ENCODE data around the gene TIMM44.
"Not testable (repeated sequence)": the region's sequence is repeated elsewhere in the genome, so short reads cannot be mapped to it uniquely, and the experiment has no call there.

TIMM44 gene

DNA sequence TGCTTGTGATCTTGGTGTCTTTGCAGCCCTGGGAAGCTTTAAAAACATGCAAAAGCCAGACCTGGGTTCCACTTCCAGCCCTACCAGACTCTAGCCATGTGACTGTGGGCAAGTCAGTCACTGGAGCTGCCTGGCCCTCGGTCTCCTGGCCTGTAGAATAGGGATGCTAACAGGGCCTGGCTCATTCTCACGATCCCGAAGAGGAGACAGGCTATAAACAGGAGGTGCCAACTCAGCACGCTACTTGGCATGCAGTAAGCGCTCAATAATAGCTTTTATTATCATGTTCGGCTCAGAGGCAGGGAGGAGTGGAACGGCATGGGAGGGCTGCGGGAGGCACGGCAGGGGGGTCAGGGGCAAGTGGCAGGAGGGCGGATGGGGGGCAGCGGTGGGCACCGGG is 19.2 kb downstream of the TIMM44 start:
- no peak for DNase-seq

DNA sequence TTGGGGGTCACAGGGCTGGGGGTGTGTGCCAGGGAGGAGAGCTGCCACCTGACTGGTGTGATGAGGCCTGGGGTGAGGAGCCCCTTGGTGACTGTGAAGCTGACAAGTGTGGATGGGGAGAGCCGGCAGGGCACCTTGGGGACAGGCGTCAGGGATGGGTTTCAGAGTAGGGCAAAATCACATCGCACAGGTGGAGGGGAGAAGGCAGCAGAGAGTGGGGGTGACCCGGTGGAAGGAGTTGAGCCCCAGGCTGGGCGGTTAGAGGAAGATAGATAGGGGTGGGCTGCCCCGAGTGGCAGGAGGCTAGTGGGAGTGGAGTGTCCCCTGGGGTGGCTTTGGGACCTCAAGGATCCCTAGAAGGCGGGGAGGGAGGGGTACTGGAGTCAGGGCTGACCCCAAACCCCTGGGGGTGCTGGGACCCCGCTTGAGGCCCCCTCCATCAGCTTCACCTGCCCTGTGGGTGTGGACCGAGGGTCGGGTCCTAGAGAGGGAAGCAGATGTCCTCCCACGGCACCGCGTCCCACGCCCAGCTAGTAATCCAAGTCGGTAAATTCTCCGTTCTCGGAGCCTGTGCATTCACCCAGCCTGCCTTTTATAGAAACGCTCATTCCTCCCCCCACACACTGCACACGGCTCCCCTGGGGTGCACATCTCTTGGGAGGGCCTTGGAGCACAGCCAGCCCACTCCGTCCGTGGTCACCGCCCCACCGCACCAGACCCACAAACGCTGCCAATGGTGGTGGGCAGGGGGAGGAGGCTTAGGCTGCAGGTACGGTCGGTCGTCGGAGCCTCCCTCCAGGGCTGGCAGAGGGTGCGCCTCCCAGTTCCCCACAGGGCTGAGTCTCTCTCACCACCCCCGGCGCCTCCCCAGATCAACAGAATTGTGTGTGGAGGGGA is 19.9 kb downstream of the TIMM44 start:
- no peak for DNase-seq

DNA sequence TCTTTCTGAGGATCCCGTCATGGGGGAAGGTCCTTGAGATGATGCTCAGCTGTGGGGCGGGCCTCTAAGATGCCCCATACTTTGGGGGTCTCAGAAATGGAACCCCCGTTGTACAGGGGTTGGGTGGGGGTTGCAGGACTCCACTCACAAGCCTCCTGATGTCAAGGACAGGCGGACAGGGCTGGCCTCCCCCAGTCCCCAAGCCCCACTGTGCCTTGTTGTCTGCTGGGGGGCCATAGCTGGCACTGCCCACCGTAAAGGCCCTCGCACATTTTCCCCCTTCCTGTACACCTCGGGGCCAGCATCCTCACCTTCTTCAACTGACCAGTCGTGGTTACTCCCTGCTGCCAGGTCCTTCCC is 20.6 kb downstream of the TIMM44 start:
- DNase-seq: no peak

DNA sequence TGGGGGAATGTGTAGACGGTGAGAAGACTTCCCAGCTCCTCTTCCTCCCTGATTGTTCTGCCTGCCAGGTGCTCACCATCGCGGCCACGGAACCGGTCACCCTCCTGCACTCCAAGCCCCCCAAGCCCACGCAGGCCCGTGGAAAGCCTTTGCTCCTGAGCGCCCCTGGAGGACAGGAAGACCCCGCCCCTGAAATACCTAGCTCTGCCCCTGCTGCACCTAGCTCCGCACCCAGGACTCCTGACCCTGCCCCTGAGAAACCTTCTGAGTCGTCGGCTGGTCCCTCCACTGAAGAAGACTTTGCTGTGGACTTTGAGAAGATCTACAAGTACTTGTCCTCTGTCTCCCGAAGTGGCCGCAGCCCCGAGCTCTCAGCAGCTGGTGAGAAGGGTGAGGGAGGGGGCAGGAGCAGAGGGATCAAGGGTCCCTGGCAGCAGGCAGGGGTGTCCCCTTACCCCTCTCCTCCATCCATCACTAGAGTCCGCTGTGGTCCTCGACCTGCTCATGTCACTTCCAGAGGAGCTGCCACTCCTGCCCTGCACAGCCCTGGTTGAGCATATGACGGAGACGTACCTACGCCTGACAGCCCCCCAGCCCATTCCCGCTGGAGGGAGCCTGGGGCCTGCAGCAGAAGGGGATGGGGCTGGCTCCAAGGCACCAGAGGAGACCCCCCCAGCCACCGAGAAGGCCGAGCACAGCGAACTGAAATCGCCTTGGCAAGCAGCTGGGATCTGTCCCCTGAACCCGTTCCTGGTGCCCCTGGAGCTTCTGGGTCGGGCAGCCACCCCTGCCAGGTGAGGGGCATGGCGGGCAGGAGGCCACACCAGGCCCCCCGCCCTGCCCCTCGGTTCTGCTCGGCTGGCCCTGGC is 21.3 kb downstream of the TIMM44 start:
- DNase-seq: no peak

DNA sequence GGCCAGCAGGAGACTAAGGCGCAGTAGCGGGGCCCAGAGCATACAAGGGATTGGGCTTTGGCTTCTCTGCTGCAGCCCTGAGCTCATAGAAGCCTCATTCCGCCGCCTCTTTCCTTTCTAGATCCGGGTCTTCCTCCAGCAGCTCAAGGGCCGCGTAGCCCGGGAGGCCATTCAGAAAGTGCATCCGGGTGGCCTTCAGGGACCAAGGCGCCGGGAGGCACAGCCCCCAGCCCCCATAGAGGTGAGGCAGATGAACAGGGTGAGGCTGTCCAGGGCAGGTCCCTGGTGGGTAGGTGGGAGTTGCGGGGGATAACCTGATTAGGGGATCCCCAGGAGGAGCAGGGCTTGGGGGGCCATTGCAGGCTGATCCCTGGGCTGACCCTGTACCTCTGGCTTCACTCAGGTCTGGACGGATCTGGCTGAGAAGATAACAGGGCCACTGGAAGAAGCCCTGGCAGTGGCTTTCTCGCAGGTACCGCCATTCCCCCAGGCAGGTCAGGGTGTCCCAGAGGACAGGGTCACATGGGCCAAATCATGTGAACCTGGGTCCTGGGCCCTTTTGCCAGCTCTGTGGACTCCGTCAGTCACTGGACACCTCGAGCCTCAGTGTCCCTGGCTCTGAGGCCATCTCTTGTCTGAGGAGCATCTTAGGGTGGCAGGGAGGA is 22.0 kb downstream of the TIMM44 start:
- no peak for DNase-seq

DNA sequence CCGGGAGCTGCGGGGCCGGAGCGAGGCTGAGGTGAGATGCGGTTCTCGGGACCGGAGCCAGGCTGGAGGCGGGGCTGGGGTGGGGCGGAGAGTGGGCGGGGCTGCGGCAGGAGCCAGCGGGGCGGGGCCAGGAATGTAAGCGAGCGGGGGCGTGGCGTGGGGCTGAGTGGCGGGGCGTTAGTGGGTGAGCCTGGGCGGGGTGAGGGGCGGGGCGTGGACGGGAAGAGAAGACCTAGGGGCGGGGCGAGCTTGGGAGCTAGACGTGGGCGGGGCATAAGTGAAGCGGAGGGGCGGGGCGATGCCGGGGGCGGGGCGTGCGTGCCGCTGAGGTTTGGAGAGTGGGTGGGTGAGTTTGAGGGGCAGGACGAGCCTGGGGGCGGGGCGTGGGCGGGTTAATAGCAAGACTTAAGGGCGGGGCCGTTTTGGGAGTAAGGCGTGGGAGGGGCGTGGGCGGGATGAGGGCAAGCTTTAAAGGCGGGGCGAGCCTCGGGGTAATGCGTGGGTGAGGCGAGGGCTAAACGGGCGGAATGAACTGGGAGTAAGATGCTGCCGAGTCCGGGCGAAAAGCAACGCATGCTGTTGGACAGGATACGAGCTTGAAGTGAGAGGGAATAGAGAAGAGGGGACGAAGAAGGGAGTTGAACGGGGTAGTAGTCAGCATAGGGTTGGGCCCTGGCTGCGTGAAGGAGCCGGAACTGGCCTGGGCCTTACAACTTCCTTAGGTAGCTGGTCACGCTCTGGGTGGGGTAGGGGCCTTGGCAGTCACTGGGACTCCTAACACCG is 22.8 kb downstream of the TIMM44 start:
- DNase-seq: peak; percentile 91 to 99 (median 98)

- peak; percentile 85 to 99 (median 98) for DNase-seq
Observed at GRCh38 chr19:7919610-7920518, 23.6 kb downstream of the TIMM44 start, which contains the start of gene SNAPC2. Gene SNAPC2 (plus strand): TSS chr19:7920338. CDS start chr19:7920367, 29 bp downstream.

DNA sequence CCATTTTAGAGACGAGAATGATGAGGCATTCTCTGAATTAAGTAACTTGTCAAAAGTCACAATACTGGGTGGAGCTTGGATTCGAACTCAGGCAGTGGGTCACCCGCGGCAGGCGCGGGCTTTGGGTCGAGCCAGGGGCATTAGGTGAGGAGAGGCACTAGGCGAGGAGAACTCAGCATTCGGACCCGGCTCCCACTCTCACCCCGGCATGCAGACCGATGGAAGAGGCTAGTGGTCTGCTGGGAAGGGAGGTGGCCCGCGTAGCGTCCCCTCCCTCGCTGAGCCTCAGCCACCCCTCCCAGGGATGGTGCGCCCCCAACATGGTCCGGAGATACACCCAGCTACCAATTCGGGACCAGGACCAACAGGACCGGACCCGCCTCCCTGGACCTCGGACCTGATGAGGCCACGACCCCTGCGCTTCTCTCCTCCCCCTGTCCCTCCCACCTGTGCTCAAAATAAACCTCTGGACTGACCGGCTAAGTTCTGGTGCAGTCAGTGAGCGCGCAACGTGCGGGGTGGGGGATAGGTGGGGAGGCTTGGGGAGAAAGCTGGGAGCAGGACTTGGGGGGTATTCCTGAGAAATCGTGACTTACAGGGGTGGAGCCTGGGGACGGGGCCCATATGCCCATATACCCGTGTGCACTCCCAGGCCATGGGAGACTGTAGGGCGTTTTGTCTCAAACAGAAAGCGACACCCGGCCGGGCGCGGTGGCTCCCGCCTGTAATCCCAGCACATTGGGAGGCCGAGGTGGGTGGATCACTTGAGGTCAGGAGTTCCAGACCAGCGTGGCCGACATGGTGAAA is 24.6 kb downstream of the TIMM44 start:
- peak in 1 of 3 experiments; percentile 6 for DNase-seq

- not testable (repeated sequence) for DNase-seq
Observed at GRCh38 chr19:7918062-7918614, 25.3 kb downstream of the TIMM44 start.

DNA sequence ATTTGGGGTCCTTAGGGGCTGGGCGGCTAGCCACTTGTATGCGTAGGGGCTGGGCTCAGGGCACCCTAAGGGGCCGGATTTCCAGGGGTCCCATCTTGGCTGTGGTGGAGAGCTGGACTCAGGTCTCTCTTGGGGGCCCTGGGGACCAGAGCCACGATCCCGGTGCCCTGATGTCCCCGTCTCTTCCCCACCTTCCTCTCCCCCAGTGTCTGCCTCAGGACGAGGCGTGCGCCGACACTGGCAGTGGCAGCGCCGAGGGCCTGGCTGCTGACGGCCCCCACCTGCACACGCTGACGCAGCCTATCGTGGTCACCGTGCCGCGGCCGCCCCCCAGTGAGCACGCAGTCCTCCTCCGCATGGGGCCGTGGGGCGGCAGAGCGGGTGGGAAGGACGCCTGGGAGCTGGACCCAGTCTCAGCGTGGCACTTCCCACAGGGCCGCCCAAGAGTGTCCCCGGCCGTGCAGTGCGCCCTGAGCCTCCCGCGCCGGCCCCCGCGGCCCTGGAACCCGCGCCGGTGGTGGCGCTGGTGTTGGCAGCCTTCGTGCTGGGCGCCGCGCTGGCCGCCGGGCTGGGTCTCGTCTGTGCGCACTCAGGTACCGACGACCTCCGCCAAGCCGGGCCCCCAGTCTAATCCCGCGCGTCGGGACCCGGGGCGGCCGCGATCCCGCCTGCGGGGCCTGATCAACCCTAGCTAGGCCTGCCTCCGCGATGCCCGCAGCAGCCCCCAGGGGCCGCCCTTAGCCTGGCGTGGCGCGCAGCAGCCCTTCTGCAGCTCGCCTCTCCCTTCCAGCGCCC is 26.0 kb downstream of the TIMM44 start:
- DNase-seq: peak in 2 of 3 experiments; percentile 69 to 77

- peak in 2 of 3 experiments; percentile 41 to 50 for DNase-seq
Observed at GRCh38 chr19:7916955-7917266, 26.6 kb downstream of the TIMM44 start.

GRCh38 chr19:7916103-7916954 is 27.1 kb downstream of the TIMM44 start:
- peak in 2 of 3 experiments; percentile 48 to 55 for DNase-seq

DNA sequence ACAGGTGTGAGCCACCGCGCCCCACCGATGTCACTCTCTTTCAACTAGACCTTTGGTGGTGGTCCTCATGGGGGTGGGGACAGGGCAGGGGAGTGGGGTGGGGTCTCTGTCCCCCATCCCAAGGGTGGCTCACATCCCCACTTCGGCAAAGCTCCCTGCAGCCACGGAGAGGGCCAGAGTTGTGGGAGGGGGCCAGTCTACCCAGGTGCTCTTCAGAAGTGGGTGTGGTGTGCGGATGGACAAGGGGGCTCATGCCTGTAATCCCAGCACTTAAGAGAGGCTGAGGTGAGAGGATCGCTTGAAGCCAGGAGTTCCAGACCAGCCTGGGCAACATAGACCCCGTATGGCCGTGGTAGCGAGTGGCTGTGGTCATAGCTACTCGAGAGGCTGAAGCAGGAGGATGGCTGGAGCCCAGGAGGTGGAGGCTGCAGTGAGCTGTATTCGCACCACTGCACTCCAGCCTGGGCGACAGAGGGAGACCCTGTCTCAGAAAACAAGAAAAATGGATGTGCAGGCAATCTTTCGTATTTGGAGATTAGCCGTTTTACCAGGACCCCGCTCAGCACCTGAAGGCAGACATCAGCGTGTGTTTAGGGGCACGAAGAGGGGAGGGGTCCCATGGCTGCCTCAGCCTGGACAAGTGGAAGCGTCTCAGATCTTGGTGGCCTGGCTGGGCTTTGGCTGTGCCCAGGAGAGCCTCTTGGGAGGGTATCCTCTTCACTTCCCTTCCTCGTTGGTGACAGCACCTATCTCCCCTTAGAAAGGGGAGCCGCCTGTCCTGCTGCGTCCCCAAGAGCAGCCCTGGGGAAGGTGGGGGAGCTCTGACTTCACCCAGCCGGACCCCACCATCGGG is 28.0 kb downstream of the TIMM44 start:
- no peak for DNase-seq

- no peak for DNase-seq
Observed at GRCh38 chr19:7914598-7915045, 28.8 kb downstream of the TIMM44 start, which contains the start of gene TGFBR3L. Gene TGFBR3L (plus strand): TSS chr19:7914830.

DNA sequence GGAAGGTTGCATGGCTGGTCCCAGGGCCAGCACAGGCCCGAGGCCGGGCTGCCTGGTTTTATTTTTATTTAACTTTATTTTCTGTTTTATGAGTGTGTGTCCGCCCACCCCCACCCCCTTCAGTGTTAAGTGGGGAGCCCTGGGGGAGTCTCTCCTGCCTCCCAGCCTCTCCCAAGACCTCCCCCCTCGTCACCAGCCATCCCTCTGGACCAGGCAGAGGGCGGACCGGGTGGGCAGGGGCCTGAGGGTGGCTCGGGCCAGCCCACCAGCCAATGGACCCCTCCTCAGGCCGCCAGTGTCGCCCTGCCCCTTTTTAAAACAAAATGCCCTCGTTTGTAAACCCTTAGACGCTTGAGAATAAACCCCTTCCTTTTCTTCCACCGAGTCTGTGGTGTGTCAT is 29.4 kb downstream of the TIMM44 start:
- DNase-seq: no peak

- no peak for DNase-seq
Observed at GRCh38 chr19:7913652-7914051, 29.8 kb downstream of the TIMM44 start.

Data from NCI-H1417 (cell line).